CD1c-positive myeloid dendritic cell (primary cell): Measurements from ENCODE around the gene STK35.
A peak's percentile ranks its signal among the peaks of the same experiment; 100 is the strongest.

Source experiments
- DNase-seq: peaks from one replicate; pipeline ENCODE4 v3.0.0-alpha.2; 2016; ENCODE audit errors: extremely low spot score

The STK35 gene

GRCh38 chr20:2101057-2101864 is at the start of gene STK35:
Gene STK35 (plus strand): TSS chr20:2101827. CDS start chr20:2101882, 55 bp downstream.
- DNase-seq: no peak

DNA sequence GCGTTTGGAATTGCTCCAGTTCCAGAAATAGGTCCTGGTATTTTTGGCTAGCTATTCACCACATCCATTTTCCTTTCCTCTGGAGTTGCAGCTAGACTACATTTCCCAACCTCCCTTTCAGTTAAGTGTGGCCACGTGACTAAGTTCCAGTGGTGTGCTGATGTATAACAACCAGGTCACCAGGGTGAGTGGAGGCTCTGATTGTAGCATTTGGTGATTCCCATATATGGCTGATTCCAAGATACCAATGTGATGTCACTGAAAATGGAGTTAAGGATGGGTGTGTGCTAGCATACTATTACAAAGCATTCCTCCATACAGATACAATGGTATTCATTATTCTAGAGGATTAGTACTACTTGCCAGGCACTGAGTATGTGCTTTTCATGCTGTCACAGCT is 49.7 kb upstream of the STK35 start:
- DNase-seq: no peak

- DNase-seq: no peak
Observed at GRCh38 chr20:2052741-2053140, 48.9 kb upstream of the STK35 start.

DNA sequence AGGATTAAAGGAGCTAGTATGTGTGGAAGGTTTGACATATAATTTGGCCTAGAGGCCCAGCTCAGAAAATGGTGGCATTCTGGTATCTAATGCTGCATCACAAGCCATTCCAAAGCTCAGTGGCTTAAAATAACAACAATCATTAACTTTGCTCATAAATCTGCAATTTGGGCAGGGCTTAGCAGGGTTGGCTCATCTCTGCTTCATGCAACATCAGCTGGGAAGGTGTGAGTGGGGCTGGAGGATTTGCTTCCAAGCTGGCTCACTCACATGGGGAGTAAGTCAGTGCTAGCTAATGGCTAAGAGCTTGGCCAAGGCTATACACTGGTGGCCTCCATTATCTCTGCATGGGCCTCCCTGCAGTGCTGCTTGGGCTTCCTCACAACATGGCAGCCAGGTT is 48.0 kb upstream of the STK35 start:
- DNase-seq: no peak

DNA sequence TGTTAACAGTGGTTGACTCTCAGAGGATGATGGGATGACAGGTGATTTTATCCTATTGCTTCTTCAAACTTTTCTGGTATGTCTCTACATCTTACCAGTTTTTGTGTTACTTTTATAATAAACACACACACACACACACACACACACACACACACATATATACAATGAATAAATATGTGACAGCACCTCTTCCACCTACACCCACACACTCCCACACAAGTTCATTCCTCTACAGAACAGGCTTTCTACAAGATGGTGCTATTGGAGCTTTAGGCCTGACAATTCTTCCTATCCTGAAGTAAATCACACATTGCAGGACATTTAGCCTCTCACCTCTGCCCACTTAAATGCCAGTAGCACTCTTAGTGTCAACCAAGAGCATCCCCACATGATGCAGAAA is 46.7 kb upstream of the STK35 start:
- DNase-seq: no peak

- no peak for DNase-seq
Observed at GRCh38 chr20:2059411-2059810, 42.2 kb upstream of the STK35 start.

DNA sequence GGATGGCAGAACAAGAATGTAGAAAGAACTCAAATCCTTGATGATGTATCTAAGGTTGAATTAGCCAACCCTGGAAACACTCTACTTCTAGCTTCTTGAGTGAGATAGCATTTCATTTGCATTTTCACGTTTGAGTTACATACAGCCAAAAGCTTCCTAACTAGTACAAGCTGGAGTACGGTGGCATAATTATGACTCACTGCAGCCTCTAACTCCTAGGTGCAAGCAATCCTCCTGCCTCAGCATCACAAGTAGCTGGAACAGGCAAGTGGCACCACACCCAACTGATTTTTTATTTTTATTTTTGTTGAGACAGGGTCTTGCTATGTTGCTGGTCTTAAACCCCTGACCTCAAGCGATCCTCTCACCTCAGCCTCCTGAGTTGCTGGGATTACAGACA is 36.5 kb upstream of the STK35 start:
- no peak for DNase-seq

DNA sequence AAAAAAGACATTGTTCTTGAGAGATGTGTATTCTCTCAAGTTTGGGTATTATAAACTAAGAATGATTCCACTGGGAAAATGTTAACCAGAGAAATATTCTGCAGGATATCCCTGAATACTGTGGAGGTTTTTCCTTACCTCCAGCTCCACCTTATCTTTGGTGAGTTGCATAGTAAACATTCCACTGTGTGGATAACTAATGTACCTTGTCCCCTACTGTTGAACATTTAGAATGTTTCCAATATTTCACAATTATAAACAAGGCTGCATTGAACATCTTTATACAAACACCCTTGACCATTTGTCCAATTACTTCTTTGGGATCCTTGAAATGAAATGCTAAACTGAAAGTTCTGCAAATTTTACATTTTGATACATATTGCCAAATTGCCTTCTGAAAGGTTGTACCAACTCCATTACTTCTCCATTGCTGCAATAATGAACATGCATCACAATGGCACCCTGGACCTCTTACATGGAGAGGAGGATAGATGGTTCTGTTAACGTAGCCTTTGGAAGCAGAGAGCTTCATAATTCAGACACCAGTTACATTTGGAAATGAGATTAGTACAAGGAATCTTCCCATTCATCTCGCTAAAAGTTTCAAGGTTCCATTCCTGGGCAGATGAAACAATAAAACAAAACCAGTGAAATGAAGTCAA is 35.0 kb upstream of the STK35 start:
- no peak for DNase-seq

DNA sequence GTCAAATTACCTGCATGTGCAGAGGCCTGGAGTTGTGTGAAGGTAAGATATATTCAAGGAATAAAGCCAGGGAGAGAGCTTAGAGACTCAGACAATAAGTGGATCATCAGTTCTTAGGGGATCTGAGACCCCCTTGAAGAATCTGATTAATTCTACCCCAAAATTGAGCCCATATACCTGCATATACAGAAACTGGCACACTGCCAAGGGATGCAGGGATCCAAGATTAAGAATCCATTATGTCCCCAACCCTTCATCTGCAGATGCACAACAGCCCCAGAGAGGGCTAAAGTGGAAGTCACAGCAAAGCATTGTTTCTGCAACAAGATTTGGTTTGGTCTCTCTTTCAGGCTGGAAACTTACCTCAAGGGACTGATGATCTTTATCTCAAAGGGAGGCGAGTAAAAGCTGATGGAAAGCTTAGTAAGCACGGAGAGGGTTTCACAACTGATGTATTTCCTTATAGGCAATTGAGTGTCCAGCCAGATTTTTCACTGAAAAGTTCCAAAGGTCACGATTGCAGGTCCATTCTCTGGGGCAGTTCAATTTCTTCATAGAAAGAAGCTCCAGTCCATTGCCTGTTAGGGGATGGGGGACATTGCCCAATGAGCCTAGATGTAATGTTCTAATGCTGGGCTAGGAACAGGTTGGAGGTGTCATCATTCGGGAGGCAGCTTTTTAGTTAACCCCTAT is 20.9 kb upstream of the STK35 start:
- DNase-seq: no peak

GRCh38 chr20:2084703-2085102 is 16.9 kb upstream of the STK35 start:
- peak; percentile 60 for DNase-seq

DNA sequence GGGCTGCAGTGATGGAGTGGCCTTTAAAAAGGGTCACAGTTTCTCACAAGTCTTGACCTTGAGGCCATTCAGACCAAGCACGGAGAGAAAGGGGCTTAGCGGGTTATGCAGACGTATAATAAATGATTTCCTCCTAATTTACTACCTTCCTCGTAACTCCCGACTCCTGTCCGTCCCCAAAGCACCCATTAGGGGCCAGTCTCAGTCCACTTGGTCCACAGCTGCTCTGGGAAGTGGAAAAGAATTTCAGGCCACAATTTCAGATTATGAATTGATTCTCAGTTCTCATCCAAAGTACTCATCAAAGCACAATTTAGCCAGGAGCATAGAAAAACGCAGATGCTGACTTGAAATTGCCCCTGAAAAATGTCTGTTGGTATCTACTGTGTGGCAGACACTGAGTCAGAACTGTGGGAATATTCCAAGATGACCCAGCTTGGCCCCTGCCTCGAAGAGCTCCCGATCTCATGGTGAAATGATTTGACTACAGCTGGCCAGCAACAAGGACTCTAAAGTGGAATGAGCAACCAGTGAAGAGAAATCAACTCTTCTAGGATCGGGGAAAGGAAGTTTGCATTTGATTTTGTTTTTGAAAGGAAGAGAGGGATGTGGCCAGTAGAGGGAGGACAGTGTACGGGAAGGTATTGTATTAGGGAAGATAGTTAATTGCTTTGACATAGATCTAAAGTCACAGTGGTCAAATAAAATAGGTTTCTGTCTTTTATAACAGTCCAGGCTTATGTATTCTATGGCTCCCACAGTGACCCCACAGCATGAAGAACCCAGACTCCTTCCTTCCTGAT is 15.2 kb upstream of the STK35 start:
- DNase-seq: no peak

- no peak for DNase-seq
Observed at GRCh38 chr20:2086980-2087377, 14.6 kb upstream of the STK35 start.

- DNase-seq: no peak
Observed at GRCh38 chr20:2088891-2089290, 12.7 kb upstream of the STK35 start.

GRCh38 chr20:2089447-2089846 is 12.2 kb upstream of the STK35 start:
- DNase-seq: no peak

GRCh38 chr20:2093159-2093781 is 8.4 kb upstream of the STK35 start:
- DNase-seq: no peak

- no peak for DNase-seq
Observed at GRCh38 chr20:2093883-2094282, 7.7 kb upstream of the STK35 start.

DNA sequence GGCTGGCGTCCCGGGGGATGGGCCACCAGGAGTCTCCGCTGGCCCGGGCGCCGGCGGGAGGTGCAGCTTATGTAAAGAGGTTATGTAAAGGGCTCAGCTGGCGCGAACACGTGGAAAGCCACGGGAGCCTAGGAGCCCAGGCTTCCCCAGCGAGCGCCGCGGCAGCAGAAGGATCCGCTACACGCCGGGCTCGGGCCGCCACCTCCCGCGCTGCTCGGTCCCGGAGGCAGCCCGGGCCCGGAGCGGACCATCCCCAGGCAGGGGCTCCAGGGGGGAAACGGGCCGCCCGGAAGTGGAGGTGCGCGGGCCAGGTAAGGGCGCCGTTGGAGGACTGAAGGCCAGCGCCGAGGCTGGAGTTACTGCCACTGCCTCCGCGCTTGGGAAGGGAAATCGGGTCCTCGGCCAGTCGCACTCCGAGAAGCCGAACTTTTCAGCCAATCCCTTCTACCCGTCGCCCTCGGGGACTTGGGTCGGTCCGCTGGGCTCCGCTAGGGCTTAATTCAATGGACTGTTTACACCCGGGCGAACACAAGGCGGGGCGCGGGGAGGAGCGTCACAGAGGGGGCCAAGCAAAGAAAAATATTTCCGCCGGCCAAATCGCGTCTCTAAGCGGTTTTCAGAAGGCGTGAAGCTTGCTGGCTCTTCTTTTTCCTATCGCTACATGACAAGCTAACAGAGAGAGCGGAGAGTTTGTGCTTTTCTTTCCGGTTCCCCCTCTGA is 398 bp downstream of the STK35 start:
- peak; percentile 94 for DNase-seq

- DNase-seq: peak; percentile 91
Observed at GRCh38 chr20:2102585-2103460, 1.2 kb downstream of the STK35 start.

- DNase-seq: no peak
Observed at GRCh38 chr20:2103461-2104153, 2.0 kb downstream of the STK35 start.
